Measurements from ENCODE around the gene ST3GAL5. TPM values are rescaled to one million over a fixed set of nuclear protein-coding genes. Genes with fewer than 3 reads are reported as not detected.

The ST3GAL5 gene
- total RNA-seq, 1 donor from 2014 or later: 20.0 TPM

GRCh38 chr2:85801871-85802270 is 86.9 kb downstream of the ST3GAL5 start:
- TF ChIP-seq EZH2 (IDR thresholded peaks at IDR 0.05; ENCODE audit: insufficient read depth, low read length) (no peak), CTCF (IDR thresholded peaks at IDR 0.05; ENCODE audit: insufficient read depth, low read depth, low read length) (no peak)
- FAIRE-seq: no peak
- H3K27ac Mint-ChIP-seq (ENCODE audit: unreplicated experiment): no peak overlapping the region

GRCh38 chr2:85800586-85800985 is 88.2 kb downstream of the ST3GAL5 start:
- H3K79me2 ChIP-seq (ENCODE audit: insufficient read depth, low read length): no peaks in the 10 kb centered on the region
- H3K9ac ChIP-seq (ENCODE audit: low read length): no peak overlapping the region
- DNase-seq (ENCODE audit: low read depth): no peak
- Mint-ChIP-seq H3K27ac (ENCODE audit: unreplicated experiment) (no peak overlapping the region), H3K36me3 (ENCODE audit: low read depth, unreplicated experiment) (no peaks in the 10 kb centered on the region), H3K4me1 (ENCODE audit: low read depth, unreplicated experiment) (peaks cover 16% of the 10 kb centered on the region), H3K27me3 (ENCODE audit: low read depth, unreplicated experiment) (peaks cover 44% of the 10 kb centered on the region), H3K4me3 (ENCODE audit: unreplicated experiment) (no peak overlapping the region), H3K9me3 (ENCODE audit: unreplicated experiment) (peaks cover 7% of the 10 kb centered on the region)
- no peaks in the 10 kb centered on the region for H4K20me1 ChIP-seq (ENCODE audit: insufficient read depth, low read length)
- peaks cover 4% of the 10 kb centered on the region for H3K4me1 ChIP-seq (ENCODE audit: insufficient read depth, low read length)
- FAIRE-seq: no peak
- no peak overlapping the region for H3K27ac ChIP-seq (ENCODE audit: low read depth, low read length)
- H3K36me3 ChIP-seq (ENCODE audit: insufficient read depth, low read length): no peaks in the 10 kb centered on the region
- H3K4me3 ChIP-seq (ENCODE audit: insufficient read depth, low read depth, low read length): no peak overlapping the region
- H2AFZ ChIP-seq (ENCODE audit: low read depth, low read length): no peak overlapping the region
- no peaks in the 10 kb centered on the region for H3K27me3 ChIP-seq (ENCODE audit: insufficient read depth, low read length)
- H3K9me3 ChIP-seq (ENCODE audit: insufficient read depth, low read depth, low read length): peaks cover 4% of the 10 kb centered on the region
- no peak overlapping the region for H3K4me2 ChIP-seq (ENCODE audit: low read length)
- TF ChIP-seq EZH2 (IDR thresholded peaks at IDR 0.05; ENCODE audit: insufficient read depth, low read length): no peak
- no peak for TF ChIP-seq CTCF (IDR thresholded peaks at IDR 0.05; ENCODE audit: insufficient read depth, low read depth, low read length)

More at GRCh38 chr2:85801871-85802270, 86.9 kb downstream of the ST3GAL5 start:
- Mint-ChIP-seq H3K4me1 (ENCODE audit: low read depth, unreplicated experiment) (peaks cover 8% of the 10 kb centered on the region), H3K9me3 (ENCODE audit: unreplicated experiment) (peaks cover 7% of the 10 kb centered on the region), H3K36me3 (ENCODE audit: low read depth, unreplicated experiment) (no peaks in the 10 kb centered on the region), H3K4me3 (ENCODE audit: unreplicated experiment) (no peak overlapping the region), H3K27me3 (ENCODE audit: low read depth, unreplicated experiment) (peaks cover 45% of the 10 kb centered on the region)
- no peak overlapping the region for H3K4me2 ChIP-seq (ENCODE audit: low read length)
- H3K79me2 ChIP-seq (ENCODE audit: insufficient read depth, low read length): no peaks in the 10 kb centered on the region
- H4K20me1 ChIP-seq (ENCODE audit: insufficient read depth, low read length): no peaks in the 10 kb centered on the region
- H3K4me3 ChIP-seq (ENCODE audit: insufficient read depth, low read depth, low read length): no peak overlapping the region
- H3K36me3 ChIP-seq (ENCODE audit: insufficient read depth, low read length): no peaks in the 10 kb centered on the region
- H3K4me1 ChIP-seq (ENCODE audit: insufficient read depth, low read length): no peaks in the 10 kb centered on the region
- H3K9ac ChIP-seq (ENCODE audit: low read length): no peak overlapping the region
- peaks cover 4% of the 10 kb centered on the region for H3K9me3 ChIP-seq (ENCODE audit: insufficient read depth, low read depth, low read length)
- no peaks in the 10 kb centered on the region for H3K27me3 ChIP-seq (ENCODE audit: insufficient read depth, low read length)
- DNase-seq (ENCODE audit: low read depth): no peak
- H3K27ac ChIP-seq (ENCODE audit: low read depth, low read length): no peak overlapping the region
- no peak overlapping the region for H2AFZ ChIP-seq (ENCODE audit: low read depth, low read length)

- Histone ChIP-seq H3K4me1 (ENCODE audit: insufficient read depth, low read length) (peaks cover 4% of the 10 kb centered on the region), H3K27ac (ENCODE audit: low read depth, low read length) (no peak overlapping the region), H2AFZ (ENCODE audit: low read depth, low read length) (no peak overlapping the region), H3K27me3 (ENCODE audit: insufficient read depth, low read length) (no peaks in the 10 kb centered on the region), H3K36me3 (ENCODE audit: insufficient read depth, low read length) (no peaks in the 10 kb centered on the region), H3K9ac (ENCODE audit: low read length) (no peak overlapping the region), H3K4me2 (ENCODE audit: low read length) (no peak overlapping the region), H3K9me3 (ENCODE audit: insufficient read depth, low read depth, low read length) (peaks cover 4% of the 10 kb centered on the region), H4K20me1 (ENCODE audit: insufficient read depth, low read length) (no peaks in the 10 kb centered on the region), H3K79me2 (ENCODE audit: insufficient read depth, low read length) (no peaks in the 10 kb centered on the region), H3K4me3 (ENCODE audit: insufficient read depth, low read depth, low read length) (no peak overlapping the region)
- no peak overlapping the region for H3K27ac Mint-ChIP-seq (ENCODE audit: unreplicated experiment)
- TF ChIP-seq EZH2 (IDR thresholded peaks at IDR 0.05; ENCODE audit: insufficient read depth, low read length): no peak
- no peak for TF ChIP-seq CTCF (IDR thresholded peaks at IDR 0.05; ENCODE audit: insufficient read depth, low read depth, low read length)
- peaks cover 21% of the 10 kb centered on the region for H3K4me1 Mint-ChIP-seq (ENCODE audit: low read depth, unreplicated experiment)
- H3K27me3 Mint-ChIP-seq (ENCODE audit: low read depth, unreplicated experiment): peaks cover 48% of the 10 kb centered on the region
- FAIRE-seq (no peak), DNase-seq (ENCODE audit: low read depth) (no peak)
- no peaks in the 10 kb centered on the region for H3K36me3 Mint-ChIP-seq (ENCODE audit: low read depth, unreplicated experiment)
- peaks cover 7% of the 10 kb centered on the region for H3K9me3 Mint-ChIP-seq (ENCODE audit: unreplicated experiment)
- no peak overlapping the region for H3K4me3 Mint-ChIP-seq (ENCODE audit: unreplicated experiment)
Observed at GRCh38 chr2:85799215-85799956, 89.4 kb downstream of the ST3GAL5 start.

Measured in astrocyte (in vitro differentiated cells and primary cell).